Ureter (tissue), 1 donor: ENCODE results near the gene MTCH2. TPM values are rescaled to one million over a fixed set of nuclear protein-coding genes. Genes with fewer than 3 reads are reported as not detected.
A peak's percentile ranks its signal among the peaks of the same experiment; 100 is the strongest.
"Not testable (repeated sequence)": the region's sequence is repeated elsewhere in the genome, so short reads cannot be mapped to it uniquely, and the experiment has no call there.

Source experiments
- DNase-seq: peaks from one replicate; pipeline ENCODE4 v3.0.0-alpha.2; 2020; ENCODE audit warnings: low spot score
- total RNA-seq: library from RNA; stranded (reverse); gene quantifications from one replicate; pipeline ENCODE4 v1.2.4, GENCODE V29; 2023
- donor health status: DM: yes; HTN: yes; CAD: no.

The MTCH2 gene
- 70.7 TPM for total RNA-seq

GRCh38 chr11:47642099-47642855 lies at the start of gene MTCH2:
MTCH2 (minus strand) TSS chr11:47642559; CDS start chr11:47642465, 94 bp downstream.
- peak; percentile 97 for DNase-seq

- no peak for DNase-seq
Observed at GRCh38 chr11:47691979-47692378, 49.6 kb upstream of the MTCH2 start.

GRCh38 chr11:47689480-47689879 lies 47.1 kb upstream of the MTCH2 start:
- no peak for DNase-seq

- no peak for DNase-seq
Observed at GRCh38 chr11:47688991-47689390, 46.6 kb upstream of the MTCH2 start.

- no peak for DNase-seq
Observed at GRCh38 chr11:47688111-47688510, 45.8 kb upstream of the MTCH2 start.

- not testable (repeated sequence) for DNase-seq
Observed at GRCh38 chr11:47686704-47687103, 44.3 kb upstream of the MTCH2 start.

GRCh38 chr11:47686151-47686550 lies 43.8 kb upstream of the MTCH2 start:
- no peak for DNase-seq

GRCh38 chr11:47675851-47676250 lies 33.5 kb upstream of the MTCH2 start:
- DNase-seq = no peak

- DNase-seq = no peak
Observed at GRCh38 chr11:47672283-47672730, 29.9 kb upstream of the MTCH2 start.

GRCh38 chr11:47669856-47670255 lies 27.5 kb upstream of the MTCH2 start:
- no peak for DNase-seq

GRCh38 chr11:47668665-47669064 lies 26.3 kb upstream of the MTCH2 start:
- no peak for DNase-seq

- no peak for DNase-seq
Observed at GRCh38 chr11:47667555-47667954, 25.2 kb upstream of the MTCH2 start.

GRCh38 chr11:47667135-47667534 lies 24.8 kb upstream of the MTCH2 start:
- DNase-seq = no peak

- not testable (repeated sequence) for DNase-seq
Observed at GRCh38 chr11:47664936-47665335, 22.6 kb upstream of the MTCH2 start.

GRCh38 chr11:47661245-47661644 lies 18.9 kb upstream of the MTCH2 start:
- DNase-seq = no peak

GRCh38 chr11:47659276-47659675 lies 16.9 kb upstream of the MTCH2 start:
- no peak for DNase-seq

GRCh38 chr11:47656260-47656885 lies 14.0 kb upstream of the MTCH2 start:
- no peak for DNase-seq

- no peak for DNase-seq
Observed at GRCh38 chr11:47651818-47652469, 9.6 kb upstream of the MTCH2 start.

GRCh38 chr11:47649276-47649675 lies 6.9 kb upstream of the MTCH2 start:
- DNase-seq = no peak

- no peak for DNase-seq
Observed at GRCh38 chr11:47646019-47646418, 3.7 kb upstream of the MTCH2 start.

- DNase-seq = no peak
Observed at GRCh38 chr11:47645500-47645899, 3.1 kb upstream of the MTCH2 start.

- DNase-seq = no peak
Observed at GRCh38 chr11:47641600-47642098, 710 bp downstream of the MTCH2 start.

- not testable (repeated sequence) for DNase-seq
Observed at GRCh38 chr11:47640506-47640905, 1.9 kb downstream of the MTCH2 start.
